Loucy (cell line): ENCODE data around the gene CDC34.

Experiments
- CTCF ChIP-seq: fragments of 200-600 bp; sonication (generic); conservative IDR thresholded peaks from 2 replicates; pipeline ENCODE4 v1.5.1; 2014; ENCODE audit warnings: mild to moderate bottlenecking, antibody characterized with exemption, low read length
- EZH2phosphoT487 ChIP-seq: fragments of 200-600 bp; IDR thresholded peaks from 2 replicates; pipeline ENCODE4 v1.6.1; 2018; ENCODE audit warnings: antibody characterized with exemption, mild to moderate bottlenecking, moderate library complexity, borderline replicate concordance

GRCh38 chr19:583968-584239 lies 52.3 kb downstream of the CDC34 start:
- TF ChIP-seq CTCF (no peak), EZH2phosphoT487 (no peak)
